DMS79 (cell line): ENCODE results near the gene PTPRK.
"Not testable (repeated sequence)": the region's sequence is repeated elsewhere in the genome, so short reads cannot be mapped to it uniquely, and the experiment has no call there.

Experiments used
- DNase-seq: peaks from one replicate; lab custom pipeline; 2025; lab: John Stamatoyannopoulos, UW

PTPRK gene

GRCh38 chr6:128487746-128488145 lies 32.7 kb downstream of the PTPRK start:
- no peak for DNase-seq

GRCh38 chr6:128487055-128487454 lies 33.3 kb downstream of the PTPRK start:
- no peak for DNase-seq

- DNase-seq = not testable (repeated sequence)
These were observed 33.8 kb downstream of the PTPRK start for GRCh38 chr6:128486580-128486979.

- no peak for DNase-seq
These were observed 36.8 kb downstream of the PTPRK start for GRCh38 chr6:128483472-128484135.

GRCh38 chr6:128482642-128483041 lies 37.8 kb downstream of the PTPRK start:
- no peak for DNase-seq

GRCh38 chr6:128479991-128480390 lies 40.4 kb downstream of the PTPRK start:
- no peak for DNase-seq

- DNase-seq = no peak
These were observed 41.2 kb downstream of the PTPRK start for GRCh38 chr6:128479048-128479666.

GRCh38 chr6:128478230-128479047 lies 42.0 kb downstream of the PTPRK start:
- no peak for DNase-seq

- DNase-seq = no peak
These were observed 45.5 kb downstream of the PTPRK start for GRCh38 chr6:128474933-128475332.

GRCh38 chr6:128474481-128474880 lies 45.9 kb downstream of the PTPRK start:
- DNase-seq = no peak

- no peak for DNase-seq
These were observed 48.5 kb downstream of the PTPRK start for GRCh38 chr6:128471907-128472306.

- DNase-seq = no peak
These were observed 54.7 kb downstream of the PTPRK start for GRCh38 chr6:128465368-128466343.

GRCh38 chr6:128464790-128465189 lies 55.6 kb downstream of the PTPRK start:
- no peak for DNase-seq

GRCh38 chr6:128463942-128464341 lies 56.5 kb downstream of the PTPRK start:
- no peak for DNase-seq

GRCh38 chr6:128461501-128461900 lies 58.9 kb downstream of the PTPRK start:
- DNase-seq = no peak

- DNase-seq = no peak
These were observed 63.7 kb downstream of the PTPRK start for GRCh38 chr6:128456510-128457230.

GRCh38 chr6:128455959-128456358 lies 64.4 kb downstream of the PTPRK start:
- no peak for DNase-seq

- no peak for DNase-seq
These were observed 67.7 kb downstream of the PTPRK start for GRCh38 chr6:128452713-128453112.

- no peak for DNase-seq
These were observed 73.9 kb downstream of the PTPRK start for GRCh38 chr6:128446497-128446896.

GRCh38 chr6:128443553-128443952 lies 76.8 kb downstream of the PTPRK start:
- DNase-seq = no peak

- DNase-seq = no peak
These were observed 80.8 kb downstream of the PTPRK start for GRCh38 chr6:128439627-128440026.
